ENCODE measurements around the gene MAP2K7.
"Not testable (repeated sequence)": the region's sequence is repeated elsewhere in the genome, so short reads cannot be mapped to it uniquely, and the experiment has no call there.

Gene MAP2K7

GRCh38 chr19:7928741-7929701 is 25.3 kb downstream of the MAP2K7 start:
- H3K4me3 ChIP-seq (replicated peaks in 1 of 2; ENCODE audit: low read depth in 2 of 2, low read length in 2 of 2), result no peak overlapping the region
- TF ChIP-seq, protein P1, sequence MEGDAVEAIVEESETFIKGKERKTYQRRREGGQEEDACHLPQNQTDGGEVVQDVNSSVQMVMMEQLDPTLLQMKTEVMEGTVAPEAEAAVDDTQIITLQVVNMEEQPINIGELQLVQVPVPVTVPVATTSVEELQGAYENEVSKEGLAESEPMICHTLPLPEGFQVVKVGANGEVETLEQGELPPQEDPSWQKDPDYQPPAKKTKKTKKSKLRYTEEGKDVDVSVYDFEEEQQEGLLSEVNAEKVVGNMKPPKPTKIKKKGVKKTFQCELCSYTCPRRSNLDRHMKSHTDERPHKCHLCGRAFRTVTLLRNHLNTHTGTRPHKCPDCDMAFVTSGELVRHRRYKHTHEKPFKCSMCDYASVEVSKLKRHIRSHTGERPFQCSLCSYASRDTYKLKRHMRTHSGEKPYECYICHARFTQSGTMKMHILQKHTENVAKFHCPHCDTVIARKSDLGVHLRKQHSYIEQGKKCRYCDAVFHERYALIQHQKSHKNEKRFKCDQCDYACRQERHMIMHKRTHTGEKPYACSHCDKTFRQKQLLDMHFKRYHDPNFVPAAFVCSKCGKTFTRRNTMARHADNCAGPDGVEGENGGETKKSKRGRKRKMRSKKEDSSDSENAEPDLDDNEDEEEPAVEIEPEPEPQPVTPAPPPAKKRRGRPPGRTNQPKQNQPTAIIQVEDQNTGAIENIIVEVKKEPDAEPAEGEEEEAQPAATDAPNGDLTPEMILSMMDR (IDR thresholded peaks at IDR 0.05; ENCODE audit: low read depth, low read length), result peak; percentile 48
- peak; percentile 92 to 93 for DNase-seq (ENCODE audit: low read depth in 2 of 2)

DNA sequence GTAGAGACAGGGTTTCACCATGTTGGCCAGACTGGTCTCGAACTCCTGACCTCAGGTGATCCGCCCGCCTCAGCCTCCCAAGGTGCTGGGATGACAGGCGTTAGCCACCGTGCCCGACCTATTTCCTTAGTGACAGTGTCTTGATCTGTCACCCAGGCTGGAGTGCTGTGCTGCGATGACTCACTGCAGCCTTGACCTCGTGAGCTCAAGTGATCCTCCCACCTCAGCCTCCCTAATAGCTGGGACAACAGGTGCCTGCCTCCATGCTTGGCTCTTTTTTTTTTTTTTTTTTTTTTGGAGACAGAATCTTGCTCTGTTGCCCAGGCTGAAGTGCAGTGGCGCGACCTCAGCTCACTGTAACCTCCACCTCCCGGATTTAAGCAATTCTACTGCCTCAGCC is 26.4 kb downstream of the MAP2K7 start:
- not testable (repeated sequence) for DNase-seq (ENCODE audit: low read depth in 2 of 2); H3K4me3 ChIP-seq (replicated peaks in 1 of 2; ENCODE audit: low read depth in 2 of 2, low read length in 2 of 2)

DNA sequence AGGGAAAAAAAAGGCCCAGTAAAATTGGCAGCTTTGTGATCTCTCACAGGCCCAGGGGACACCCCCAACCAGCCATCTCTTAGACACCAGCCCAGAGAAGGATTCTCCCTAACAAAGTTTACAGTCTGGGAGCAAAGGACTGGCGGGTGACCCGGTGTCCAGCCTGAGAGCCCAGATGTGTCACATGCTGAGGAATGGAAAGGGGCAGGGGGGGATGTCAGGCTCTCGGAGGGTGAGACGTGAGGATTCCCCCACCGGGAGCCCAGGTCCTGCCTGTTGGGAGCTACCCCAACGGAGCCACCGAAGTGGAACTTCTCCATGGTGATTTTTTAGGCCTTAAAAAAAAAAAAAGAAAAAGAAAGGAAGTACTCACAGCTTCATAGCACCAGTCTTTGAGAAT is 27.1 kb downstream of the MAP2K7 start:
- TF ChIP-seq, protein P1 (IDR thresholded peaks at IDR 0.05; ENCODE audit: low read depth, low read length), result no peak
- no peak for DNase-seq (ENCODE audit: low read depth in 2 of 2)

DNA sequence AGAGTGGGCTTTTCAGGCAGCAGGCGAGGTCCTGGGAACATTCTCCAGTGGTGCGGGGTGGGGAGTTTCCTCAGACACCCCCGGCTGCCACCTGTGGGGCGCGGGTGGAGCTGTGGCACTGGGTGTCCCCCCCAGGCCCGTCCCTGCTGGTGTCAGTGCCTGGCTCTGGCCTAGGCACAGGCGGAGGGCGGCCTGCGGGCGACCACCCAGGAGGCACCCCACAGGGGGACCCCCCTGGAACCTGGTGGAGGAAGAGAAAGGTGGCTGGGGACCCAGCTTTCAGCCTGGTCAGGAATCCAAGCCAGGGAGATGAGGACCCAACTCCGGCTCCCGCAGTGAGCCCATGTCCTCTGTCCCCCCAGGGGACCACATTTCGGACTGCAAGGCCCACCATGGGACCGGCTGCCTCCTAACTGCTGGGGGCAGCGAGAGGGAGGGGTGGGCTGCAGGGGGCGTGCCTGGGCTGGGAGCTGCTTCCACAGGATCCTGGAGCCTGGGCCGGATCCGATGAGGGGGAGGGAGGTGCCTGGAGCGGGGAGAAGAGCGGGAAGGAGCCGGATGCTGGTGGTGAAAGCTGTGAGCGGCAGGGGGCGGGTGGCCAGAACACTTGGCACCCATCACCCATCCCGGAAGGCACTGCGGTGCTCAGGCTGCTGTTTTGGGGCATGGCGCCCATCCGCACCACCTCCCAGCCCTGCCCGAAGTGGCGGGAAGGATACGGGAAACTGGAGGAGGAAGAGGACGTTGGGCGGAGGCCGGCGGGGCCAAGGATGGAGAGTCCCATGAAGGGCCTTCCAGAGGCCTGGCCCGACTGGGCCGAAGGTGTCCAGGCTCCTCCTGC is 27.8 kb downstream of the MAP2K7 start:
- no peak overlapping the region for H3K4me3 ChIP-seq (replicated peaks in 1 of 2; ENCODE audit: low read depth in 2 of 2, low read length in 2 of 2)
- TF ChIP-seq, protein P1 (IDR thresholded peaks at IDR 0.05; ENCODE audit: low read depth, low read length), result no peak
- no peak for DNase-seq (ENCODE audit: low read depth in 2 of 2)

More for the DNA sequence above, 27.1 kb downstream of the MAP2K7 start:
- no peak overlapping the region for H3K4me3 ChIP-seq (replicated peaks in 1 of 2; ENCODE audit: low read depth in 2 of 2, low read length in 2 of 2)

DNA sequence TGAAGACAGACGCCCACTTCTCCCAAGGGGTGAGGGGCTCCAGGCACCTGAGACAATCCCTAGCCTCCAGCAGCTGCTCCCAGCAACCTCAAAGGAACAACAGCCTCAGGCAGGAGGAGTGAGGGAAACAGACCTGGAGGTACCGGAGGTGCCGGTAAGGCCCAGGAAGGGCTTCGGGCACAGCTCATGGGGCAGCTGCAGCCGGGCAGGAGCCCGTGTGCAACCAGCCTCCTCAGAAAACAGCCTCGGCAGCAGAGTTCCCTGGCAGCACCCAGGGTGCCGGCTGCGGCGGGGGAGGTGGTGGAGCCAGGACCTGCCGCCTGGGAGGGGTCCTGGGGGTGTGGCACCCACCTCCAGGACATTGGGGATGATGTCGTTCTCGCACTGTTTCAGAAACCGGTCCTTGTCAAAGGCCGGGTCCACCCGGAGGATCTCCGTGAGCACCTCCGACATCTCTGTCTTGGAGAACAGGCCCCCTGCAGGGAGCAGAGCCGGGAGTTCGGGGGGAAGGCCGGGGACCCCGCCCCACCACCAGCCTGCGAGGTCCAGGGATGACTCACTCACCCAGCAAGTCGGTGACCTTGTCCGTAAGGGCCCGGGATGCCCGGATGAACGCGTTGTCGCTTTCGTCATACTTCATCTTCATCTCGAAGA is 28.7 kb downstream of the MAP2K7 start:
- H3K4me3 ChIP-seq (replicated peaks in 1 of 2; ENCODE audit: low read depth in 2 of 2, low read length in 2 of 2), result no peak overlapping the region
- DNase-seq (ENCODE audit: low read depth in 2 of 2), result no peak
- TF ChIP-seq, protein P1 (IDR thresholded peaks at IDR 0.05; ENCODE audit: low read depth, low read length), result no peak

GRCh38 chr19:7932930-7933300 is 29.2 kb downstream of the MAP2K7 start:
- TF ChIP-seq, protein P1 (IDR thresholded peaks at IDR 0.05; ENCODE audit: low read depth, low read length), result no peak
- no peak for DNase-seq (ENCODE audit: low read depth in 2 of 2)

More at GRCh38 chr19:7932930-7933300, 29.2 kb downstream of the MAP2K7 start:
- H3K4me3 ChIP-seq (replicated peaks in 1 of 2; ENCODE audit: low read depth in 2 of 2, low read length in 2 of 2), result no peak overlapping the region
